ENCODE results near the gene CRYAA.

- TF ChIP-seq POLR2AphosphoS5 (IDR thresholded peaks at IDR 0.05) (no peak), CTCF (IDR thresholded peaks at IDR 0.05) (no peak)
These were observed 23.8 kb downstream of the CRYAA start for GRCh38 chr21:43192501-43193081.

All from breast epithelium (tissue), 3 donors.